Measurements from ENCODE around the gene FMN1. TPM values are rescaled to one million over a fixed set of nuclear protein-coding genes. Genes with fewer than 3 reads are reported as not detected.

FMN1 gene
- total and polyA plus RNA-seq, 2 of the 13 experiments (the other 11 are each of a cell fraction or from before 2014, with no cell fraction given) = 0.20 to 0.60 TPM

- no peak for TF ChIP-seq ZBTB7A (CRISPR knock-in tag; IDR thresholded peaks at IDR 0.05)
- TF ChIP-seq, protein P1, sequence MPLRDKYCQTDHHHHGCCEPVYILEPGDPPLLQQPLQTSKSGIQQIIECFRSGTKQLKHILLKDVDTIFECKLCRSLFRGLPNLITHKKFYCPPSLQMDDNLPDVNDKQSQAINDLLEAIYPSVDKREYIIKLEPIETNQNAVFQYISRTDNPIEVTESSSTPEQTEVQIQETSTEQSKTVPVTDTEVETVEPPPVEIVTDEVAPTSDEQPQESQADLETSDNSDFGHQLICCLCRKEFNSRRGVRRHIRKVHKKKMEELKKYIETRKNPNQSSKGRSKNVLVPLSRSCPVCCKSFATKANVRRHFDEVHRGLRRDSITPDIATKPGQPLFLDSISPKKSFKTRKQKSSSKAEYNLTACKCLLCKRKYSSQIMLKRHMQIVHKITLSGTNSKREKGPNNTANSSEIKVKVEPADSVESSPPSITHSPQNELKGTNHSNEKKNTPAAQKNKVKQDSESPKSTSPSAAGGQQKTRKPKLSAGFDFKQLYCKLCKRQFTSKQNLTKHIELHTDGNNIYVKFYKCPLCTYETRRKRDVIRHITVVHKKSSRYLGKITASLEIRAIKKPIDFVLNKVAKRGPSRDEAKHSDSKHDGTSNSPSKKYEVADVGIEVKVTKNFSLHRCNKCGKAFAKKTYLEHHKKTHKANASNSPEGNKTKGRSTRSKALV (CRISPR knock-in tag; IDR thresholded peaks at IDR 0.05) = no peak
- TF ChIP-seq, protein P2, sequence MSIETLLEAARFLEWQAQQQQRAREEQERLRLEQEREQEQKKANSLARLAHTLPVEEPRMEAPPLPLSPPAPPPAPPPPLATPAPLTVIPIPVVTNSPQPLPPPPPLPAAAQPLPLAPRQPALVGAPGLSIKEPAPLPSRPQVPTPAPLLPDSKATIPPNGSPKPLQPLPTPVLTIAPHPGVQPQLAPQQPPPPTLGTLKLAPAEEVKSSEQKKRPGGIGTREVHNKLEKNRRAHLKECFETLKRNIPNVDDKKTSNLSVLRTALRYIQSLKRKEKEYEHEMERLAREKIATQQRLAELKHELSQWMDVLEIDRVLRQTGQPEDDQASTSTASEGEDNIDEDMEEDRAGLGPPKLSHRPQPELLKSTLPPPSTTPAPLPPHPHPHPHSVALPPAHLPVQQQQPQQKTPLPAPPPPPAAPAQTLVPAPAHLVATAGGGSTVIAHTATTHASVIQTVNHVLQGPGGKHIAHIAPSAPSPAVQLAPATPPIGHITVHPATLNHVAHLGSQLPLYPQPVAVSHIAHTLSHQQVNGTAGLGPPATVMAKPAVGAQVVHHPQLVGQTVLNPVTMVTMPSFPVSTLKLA (IDR thresholded peaks at IDR 0.05) = no peak
- TF ChIP-seq PPARG (CRISPR knock-in tag; conservative IDR thresholded peaks at IDR 0.05) = no peak
- TF ChIP-seq DDIT3 (CRISPR knock-in tag; IDR thresholded peaks at IDR 0.05) = no peak
- no peak for TF ChIP-seq ZNF547 (CRISPR knock-in tag; IDR thresholded peaks at IDR 0.05)
- TF ChIP-seq PHF8 (CRISPR knock-in tag; IDR thresholded peaks at IDR 0.05) = no peak
- TF ChIP-seq, protein P3, sequence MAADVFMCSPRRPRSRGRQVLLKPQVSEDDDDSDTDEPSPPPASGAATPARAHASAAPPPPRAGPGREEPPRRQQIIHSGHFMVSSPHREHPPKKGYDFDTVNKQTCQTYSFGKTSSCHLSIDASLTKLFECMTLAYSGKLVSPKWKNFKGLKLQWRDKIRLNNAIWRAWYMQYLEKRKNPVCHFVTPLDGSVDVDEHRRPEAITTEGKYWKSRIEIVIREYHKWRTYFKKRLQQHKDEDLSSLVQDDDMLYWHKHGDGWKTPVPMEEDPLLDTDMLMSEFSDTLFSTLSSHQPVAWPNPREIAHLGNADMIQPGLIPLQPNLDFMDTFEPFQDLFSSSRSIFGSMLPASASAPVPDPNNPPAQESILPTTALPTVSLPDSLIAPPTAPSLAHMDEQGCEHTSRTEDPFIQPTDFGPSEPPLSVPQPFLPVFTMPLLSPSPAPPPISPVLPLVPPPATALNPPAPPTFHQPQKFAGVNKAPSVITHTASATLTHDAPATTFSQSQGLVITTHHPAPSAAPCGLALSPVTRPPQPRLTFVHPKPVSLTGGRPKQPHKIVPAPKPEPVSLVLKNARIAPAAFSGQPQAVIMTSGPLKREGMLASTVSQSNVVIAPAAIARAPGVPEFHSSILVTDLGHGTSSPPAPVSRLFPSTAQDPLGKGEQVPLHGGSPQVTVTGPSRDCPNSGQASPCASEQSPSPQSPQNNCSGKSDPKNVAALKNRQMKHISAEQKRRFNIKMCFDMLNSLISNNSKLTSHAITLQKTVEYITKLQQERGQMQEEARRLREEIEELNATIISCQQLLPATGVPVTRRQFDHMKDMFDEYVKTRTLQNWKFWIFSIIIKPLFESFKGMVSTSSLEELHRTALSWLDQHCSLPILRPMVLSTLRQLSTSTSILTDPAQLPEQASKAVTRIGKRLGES (CRISPR knock-in tag; IDR thresholded peaks at IDR 0.05; ENCODE audit: borderline replicate concordance) = no peak
- no peak for TF ChIP-seq UBTF (CRISPR knock-in tag; IDR thresholded peaks at IDR 0.05)
- TF ChIP-seq DR1 (CRISPR knock-in tag; IDR thresholded peaks at IDR 0.05) = no peak
- no peak for TF ChIP-seq ZNF552 (CRISPR knock-in tag; IDR thresholded peaks at IDR 0.05; ENCODE audit: borderline replicate concordance)
- TF ChIP-seq ERF (CRISPR knock-in tag; IDR thresholded peaks at IDR 0.05) = no peak
Observed at GRCh38 chr15:32766101-32766500, 428.4 kb downstream of the FMN1 start (continued).

Data from HepG2 (cell line).